NCI-H345 treated with DMSO at 0.1 percent for 48 hours (cell line): ENCODE data around the gene CBX2.

Experiments used
- DNase-seq: peaks from one replicate; lab custom pipeline; 2025; ENCODE audit not compliant: unreplicated experiment; lab: John Stamatoyannopoulos, UW

CBX2 gene

DNA sequence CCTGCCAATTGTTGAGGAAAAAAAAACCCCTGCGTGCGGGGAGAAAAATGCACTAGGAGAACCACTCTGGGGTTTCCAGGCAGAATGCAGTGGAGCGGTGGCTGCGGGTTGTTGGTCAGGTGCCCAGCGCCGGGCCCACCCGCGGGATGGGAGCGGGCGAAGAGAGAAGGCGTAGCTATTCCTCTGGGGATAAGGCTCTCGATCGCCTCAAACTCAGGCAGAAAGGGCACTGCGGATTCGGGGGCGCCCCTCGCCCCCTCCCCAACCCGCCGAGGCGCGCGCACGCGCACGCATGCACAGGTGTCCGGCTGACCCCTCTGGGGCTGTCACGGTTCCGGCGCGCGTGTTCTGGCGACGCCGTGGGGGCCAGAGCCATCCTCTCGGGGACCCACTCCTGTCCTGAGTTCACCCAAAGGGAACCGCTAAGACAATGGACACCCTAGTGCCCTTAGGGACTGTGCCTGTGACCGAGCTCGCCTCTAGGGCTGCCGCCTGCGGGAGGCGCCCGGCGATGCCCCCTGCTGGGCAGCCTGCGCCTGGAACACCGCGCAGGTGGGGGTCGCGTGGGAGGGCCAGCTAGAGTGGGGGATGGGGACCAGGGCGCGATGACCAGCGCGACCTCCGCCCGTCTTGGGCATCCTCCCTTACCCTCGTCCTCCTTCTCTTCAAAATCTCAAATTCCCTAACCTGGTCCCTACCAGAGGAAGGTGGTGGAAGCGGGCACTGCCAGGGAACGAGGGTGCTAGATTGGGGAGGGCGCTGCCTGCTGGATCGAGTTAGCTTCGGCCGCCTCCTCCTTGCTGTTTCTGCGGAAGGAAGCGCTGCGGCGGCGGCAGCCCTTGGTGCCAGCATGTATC is 33.3 kb downstream of the CBX2 start:
- DNase-seq, result peak; percentile 82

- no peak for DNase-seq
These were observed 34.0 kb downstream of the CBX2 start for GRCh38 chr17:79811868-79812352.

GRCh38 chr17:79812353-79813258 is 34.7 kb downstream of the CBX2 start:
- DNase-seq, result no peak

DNA sequence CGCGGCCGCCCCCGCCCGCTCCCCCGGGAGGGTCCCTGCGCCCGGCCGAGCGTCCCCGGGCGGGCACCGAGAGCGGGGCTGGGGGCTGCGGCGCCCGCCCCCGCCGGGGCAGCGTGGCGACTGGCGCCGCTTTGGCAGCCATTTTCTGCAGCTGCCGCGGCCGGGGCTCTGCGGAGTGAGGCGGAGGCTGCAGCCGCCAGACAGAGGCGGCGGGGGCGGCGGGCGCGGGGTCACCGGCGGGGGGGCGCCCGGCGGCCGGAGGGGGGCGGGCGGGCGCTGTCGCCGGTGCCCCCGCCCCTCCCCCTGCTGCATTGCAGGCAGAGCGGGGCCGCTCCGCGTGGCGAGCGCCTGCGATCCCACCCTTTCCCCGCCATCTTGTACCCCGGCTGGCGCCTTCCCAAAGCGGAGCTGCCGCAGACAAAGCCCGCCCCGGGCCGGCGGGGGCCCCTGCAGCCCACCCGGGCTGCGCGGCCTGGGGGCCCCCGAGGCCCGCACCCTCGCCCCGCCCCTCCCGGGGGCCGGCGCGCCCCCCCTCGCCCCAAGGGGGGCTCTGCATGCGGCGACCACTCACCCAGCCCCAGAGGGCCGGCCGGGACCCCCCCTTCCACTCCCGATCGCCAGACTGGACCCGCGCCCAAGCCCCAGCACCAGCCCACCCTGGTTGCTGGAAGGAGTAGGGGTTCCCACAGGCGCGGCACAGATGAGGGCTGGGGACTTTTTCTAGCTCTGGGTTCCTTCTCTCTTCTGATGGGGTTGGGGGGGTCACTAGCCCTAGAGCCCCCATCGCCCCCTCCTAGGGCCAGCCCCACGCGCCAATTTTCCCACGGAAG is 35.6 kb downstream of the CBX2 start:
- DNase-seq, result no peak

- no peak for DNase-seq
These were observed 36.4 kb downstream of the CBX2 start for GRCh38 chr17:79814127-79814973.

DNA sequence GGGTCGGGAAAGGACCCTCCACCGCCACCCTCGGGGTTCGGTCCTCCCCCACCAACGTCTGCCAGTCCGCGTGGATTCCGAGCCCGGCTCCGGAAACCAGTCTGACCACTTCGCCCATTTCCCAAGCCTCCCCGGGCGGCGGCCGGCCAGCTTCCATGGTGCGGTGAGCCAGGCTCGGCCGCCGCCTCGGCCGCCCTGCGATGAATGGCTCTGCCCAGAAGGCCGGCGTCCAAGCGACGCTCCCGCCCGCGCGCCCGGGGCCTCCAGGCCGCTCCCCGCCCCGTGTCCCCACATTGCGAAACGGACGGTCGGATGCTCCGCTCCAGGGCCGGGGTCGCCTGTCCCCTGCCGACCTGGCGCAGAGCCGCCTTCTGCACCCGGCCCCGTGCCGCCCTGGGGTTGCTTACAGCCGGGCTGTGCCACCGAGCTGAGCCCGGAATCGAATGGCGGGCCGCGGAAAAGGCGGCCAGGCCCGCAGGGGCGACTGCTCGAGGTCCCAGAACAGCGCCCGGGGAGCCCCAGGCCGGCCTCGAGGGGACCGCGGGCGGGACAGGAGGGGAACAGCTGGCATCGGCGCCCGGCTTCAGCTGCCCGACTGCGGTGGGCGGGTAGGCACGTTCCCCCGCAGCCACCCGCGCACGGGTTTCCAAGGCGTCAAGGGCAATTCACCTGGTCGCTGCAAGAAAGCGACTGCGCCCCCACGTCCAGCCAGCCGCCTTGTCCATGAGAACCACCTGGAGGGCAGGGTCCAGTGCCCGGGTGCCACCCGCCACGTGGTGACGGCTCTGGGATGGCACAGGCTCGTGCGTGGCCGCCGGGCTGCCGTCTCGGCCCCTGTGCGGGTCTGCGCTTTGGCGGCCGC is 37.3 kb downstream of the CBX2 start:
- no peak for DNase-seq

DNA sequence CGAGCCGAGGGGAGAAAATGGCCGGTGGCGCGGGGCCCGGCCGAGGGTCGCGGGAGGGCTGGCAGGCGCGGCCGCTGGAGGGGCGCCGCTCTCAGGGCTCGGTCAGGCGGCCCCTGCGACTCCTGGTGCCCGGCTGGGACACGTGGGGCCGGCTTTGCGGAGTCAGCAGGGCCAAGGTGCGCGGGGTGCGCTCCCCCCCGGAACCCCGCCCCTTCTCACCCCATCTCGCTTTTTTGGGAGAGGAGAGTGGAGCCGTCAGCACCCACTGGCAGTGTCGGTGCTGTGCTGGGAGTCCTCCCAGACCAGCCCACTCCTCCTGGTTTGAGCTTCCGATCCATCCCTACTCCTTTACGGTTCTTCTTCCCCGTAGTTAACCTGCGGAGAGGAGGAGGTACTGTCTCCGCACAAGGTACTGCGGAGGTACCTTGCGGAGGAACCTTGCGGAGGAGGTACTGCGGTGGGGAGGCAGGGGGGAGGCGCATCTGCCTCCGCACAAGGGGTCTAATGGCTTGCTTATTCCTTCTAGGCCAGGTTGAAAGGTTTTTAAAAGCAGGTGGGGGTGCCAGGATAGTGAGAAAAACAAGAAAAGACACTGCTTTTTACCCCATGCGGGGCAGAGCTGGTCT is 38.0 kb downstream of the CBX2 start:
- DNase-seq, result no peak

DNA sequence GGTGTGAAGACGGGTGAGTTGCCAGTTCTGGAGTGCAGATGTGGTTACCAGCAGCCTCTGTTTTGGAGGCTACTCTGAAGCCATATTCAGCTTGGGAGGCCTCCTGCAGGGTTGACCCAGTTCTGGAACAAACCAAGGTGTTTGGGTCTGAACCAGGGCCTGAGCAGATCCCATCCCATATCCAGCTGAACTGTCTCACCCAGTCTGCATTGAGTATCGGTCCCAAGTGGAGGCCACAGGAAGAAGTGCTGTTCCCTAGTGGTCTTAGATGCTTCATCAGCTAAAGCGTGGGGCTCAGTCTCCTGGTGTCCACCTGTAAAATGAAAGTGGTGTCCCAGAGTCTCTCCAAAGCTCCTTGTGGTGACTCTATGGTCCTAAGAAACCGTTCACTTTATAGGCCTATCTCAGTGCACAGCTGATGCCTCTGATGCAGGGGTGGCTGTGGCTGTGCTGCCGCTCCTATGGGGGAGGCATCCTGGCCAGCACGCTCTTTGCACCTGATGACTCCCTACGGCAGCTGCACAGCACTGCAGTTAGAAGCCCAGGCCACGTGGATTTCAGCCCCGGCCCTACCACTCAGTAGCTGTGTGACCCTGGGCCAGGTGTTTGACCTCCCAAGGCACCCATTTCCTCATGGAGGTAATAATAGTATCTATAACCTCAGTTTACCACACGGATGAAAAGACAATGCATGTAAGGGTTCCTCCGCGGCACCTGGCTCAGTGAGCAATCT is 40.2 kb downstream of the CBX2 start:
- no peak for DNase-seq

- no peak for DNase-seq
These were observed 41.1 kb downstream of the CBX2 start for GRCh38 chr17:79819085-79819484.

DNA sequence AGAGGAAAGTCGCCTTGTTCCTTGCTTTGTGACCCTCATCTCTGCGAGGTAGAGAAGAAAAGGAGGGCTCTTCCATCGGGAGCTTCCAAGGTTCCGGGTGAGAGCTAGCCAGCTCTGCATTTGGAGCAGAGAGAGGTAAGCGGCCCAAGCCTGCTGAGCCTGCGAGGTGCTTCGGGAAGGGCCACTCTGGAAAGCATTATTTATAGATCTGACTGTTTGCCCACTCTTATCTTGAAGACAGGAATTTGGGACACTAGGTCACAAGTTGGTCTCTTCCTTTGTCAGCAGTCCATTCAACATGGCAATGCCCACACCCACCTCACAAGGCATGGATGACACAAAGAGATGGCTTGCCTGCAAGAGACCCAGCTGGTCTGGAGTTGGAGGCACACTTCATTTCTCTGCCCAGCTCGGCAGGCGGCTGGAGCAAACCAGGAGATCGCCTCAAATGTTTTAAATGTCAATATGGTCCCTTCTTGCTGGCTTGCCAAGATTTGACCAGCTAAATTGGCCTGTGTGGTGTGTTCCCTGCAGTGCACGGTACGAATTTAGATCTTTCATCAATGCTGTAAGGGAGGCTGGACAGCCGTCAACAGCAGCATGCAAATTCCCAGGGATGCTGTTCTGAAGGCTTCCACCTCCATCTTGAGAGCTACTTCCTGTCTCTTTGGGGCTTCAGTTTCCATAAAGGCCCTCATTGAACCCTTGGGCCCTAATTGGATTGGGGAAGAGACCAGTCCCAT is 41.8 kb downstream of the CBX2 start:
- DNase-seq, result no peak

- no peak for DNase-seq
These were observed 43.0 kb downstream of the CBX2 start for GRCh38 chr17:79820959-79821330.

DNA sequence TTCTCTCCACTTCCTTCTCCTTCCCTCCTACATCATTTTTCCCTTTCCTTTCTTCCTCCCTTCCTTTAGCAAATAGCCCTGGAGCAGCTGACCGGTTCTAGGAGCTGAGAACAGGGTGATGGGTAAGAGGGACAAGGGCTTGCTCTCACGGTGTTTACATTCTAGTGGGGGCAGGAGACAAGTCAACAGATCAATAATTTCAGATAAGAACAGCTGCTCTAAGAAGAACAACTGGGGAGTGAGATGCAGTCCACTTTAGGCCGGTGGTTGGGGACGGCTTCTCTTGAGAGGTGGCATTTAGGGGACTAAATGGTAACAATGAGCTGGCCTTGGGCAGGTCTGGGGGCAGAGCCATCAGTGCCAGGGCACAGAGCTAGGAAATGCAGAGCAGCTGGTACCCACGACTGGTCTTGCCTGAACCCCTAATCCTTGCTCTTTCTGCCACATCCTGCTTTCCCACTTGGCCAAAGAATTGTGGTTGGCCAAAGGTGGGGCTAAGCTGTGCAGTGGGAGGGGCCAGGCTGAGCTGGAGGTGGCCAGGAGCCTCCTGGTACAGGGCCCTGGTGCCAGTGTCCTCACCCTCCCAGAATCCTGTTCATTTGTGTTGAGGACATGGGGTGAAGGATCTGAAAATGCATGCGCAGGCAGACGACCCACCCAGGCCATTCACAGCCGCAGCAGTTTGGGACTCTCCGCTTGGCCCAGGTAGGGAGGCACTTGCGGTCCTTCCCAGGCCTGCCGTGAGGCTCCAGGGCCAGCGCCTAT is 43.6 kb downstream of the CBX2 start:
- DNase-seq, result no peak

DNA sequence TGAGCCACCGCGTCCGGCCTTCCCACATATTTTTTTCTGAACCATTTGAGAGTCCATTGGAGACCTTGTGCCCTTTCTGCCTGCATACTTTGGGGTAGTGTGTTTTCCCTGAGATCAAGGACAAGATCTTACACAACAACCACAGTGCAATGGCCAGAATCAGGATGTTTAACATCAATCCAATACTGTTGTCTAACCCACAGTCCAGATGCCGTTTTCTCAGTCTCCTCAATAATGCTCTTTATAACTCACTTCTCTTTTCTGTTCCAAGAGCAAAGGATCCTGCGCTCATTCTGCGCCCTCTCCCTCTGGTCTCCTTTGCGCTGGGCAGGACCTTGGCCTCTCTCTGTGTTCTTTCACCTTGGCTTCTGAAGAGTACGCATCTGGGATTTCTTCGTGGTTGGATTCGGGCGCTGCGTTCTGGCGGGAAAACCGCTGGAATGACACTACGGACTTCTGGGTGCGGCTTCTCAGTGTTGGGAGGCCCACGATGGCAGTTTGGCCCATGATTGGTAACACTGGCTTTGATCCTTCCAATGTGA is 44.7 kb downstream of the CBX2 start:
- no peak for DNase-seq

GRCh38 chr17:79824234-79824633 is 46.3 kb downstream of the CBX2 start:
- DNase-seq, result no peak

DNA sequence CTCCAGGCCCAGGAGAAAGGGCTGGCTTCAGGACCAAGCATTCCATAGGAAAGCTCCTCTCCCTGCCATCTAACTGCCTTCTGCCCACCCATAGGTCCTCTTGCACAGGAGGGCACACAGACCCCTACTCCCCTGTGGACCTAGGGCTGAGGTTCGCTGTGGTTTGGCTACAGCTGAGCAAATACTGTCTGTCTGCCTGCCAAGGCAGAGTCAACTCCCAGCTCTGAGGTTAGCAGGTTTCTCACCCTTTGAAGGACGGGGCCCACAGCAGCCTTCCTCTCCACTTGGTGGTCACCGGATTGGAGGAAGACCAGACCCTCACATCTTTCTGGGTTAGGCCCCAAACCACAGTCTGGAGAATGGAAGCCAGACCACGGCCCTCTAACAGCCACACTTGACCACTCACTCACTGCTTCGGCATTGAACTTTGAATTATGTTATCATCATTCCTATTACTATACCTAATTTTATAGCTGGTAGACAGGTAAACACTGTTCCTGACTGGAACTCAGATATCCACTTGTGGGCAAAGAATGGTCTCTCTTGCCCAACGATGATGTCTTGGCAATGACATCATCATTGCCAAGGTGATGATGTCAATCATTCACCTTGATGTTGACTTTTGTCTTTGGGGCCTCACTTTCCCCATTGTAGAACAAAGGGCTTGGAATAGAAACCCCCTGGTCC is 47.1 kb downstream of the CBX2 start:
- DNase-seq, result no peak

DNA sequence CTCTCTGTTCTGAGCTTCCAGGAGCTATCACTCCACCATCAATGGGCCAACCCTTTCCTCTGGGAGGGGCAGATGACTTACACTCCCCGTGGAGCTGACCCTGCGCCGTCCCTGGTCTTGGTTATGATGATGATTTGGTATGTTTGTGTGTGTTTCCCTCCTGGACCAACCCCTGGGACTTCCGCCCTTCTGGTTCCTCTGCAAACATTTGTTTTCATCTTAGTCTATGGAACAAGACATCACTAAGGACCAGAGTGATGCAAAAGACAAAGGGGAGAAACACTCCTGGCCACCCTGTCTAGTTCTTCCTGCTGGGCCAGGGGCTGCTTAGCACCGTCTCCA is 47.6 kb downstream of the CBX2 start:
- no peak for DNase-seq
